SK-N-MC (cell line): ENCODE results near the gene RSU1.

Source experiments
- EZH2 ChIP-seq: fragments of 200-600 bp; sonication (generic); IDR thresholded peaks from one replicate; pipeline ENCODE4 v1.6.1; 2017; ENCODE audit warnings: antibody characterized with exemption
- POLR2AphosphoS5 ChIP-seq: IDR thresholded peaks from 2 replicates; pipeline ENCODE4 v1.6.1; 2012; ENCODE audit warnings: mild to moderate bottlenecking, low read depth, low read length, borderline replicate concordance

DNA sequence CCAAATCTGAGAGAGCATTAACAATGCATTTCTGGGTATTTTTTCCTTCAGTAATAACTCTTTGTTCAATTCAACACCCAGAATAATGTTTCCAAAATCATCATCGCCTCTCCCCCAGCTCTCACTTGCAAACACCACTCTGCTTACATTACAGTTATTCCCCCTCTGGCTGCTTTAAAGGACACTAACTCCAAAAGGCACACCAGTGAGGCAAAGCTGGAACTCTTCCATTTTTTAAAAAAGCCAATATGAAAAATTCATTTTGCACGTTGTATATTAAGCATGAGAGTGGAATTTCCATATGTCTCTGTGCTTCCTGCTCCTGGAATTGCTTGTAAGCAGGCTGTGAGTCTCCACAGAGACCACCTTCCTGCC, 204.3 kb downstream of the RSU1 start:
- no peak for TF ChIP-seq EZH2
- TF ChIP-seq POLR2AphosphoS5: no peak
